Tibial nerve (tissue), 4 donors: ENCODE measurements around the gene HAPLN1. TPM values are rescaled to one million over a fixed set of nuclear protein-coding genes. Genes with fewer than 3 reads are reported as not detected.

Experiments used
- DNase-seq, 2 donors: peaks; one replicate each; pipeline ENCODE4 v3.0.0-alpha.2; 2019; ENCODE audit warnings: low spot score in 2 of 2
- H3K27ac ChIP-seq, 4 donors: fragments of 200-600 bp; sonication (generic) in 3 of 4; one replicate each; pipeline ENCODE4 v1.5.1; 2017 to 2019; ENCODE audit warnings: mild to moderate bottlenecking in 1 of 4
- H3K27me3 ChIP-seq, 2 donors: fragments of 200-600 bp; sonication (generic) in 1 of 2; one replicate each; pipeline versions ENCODE4 v1.5.1 to v1.6.0; 2017 to 2019
- H3K36me3 ChIP-seq, 3 donors: fragments of 200-600 bp; sonication (generic); one replicate each; pipeline ENCODE4 v1.5.1; 2018 to 2019
- H3K4me1 ChIP-seq, 4 donors: fragments of 200-600 bp; sonication (generic) in 3 of 4; one replicate each; pipeline ENCODE4 v1.5.1; 2017 to 2019
- H3K4me3 ChIP-seq, 4 donors: fragments of 200-600 bp; sonication (generic) in 3 of 4; one replicate each; pipeline ENCODE4 v1.5.1; 2017 to 2019; ENCODE audit warnings: mild to moderate bottlenecking in 1 of 4, moderate library complexity in 1 of 4
- H3K9me3 ChIP-seq, 4 donors: fragments of 200-600 bp; sonication (generic) in 3 of 4; one replicate each; pipeline ENCODE4 v1.5.1; 2017 to 2019
- CTCF ChIP-seq, 5 experiments: fragments of 200-600 bp in 3 of 5; fragments of 450-650 bp in 2 of 5; sonication (generic) in 3 of 5; IDR thresholded peaks; one replicate each; pipeline ENCODE4 v1.5.1; 2016 to 2019; ENCODE audit warnings: antibody characterized with exemption in 5 of 5, mild to moderate bottlenecking in 3 of 5, moderate library complexity in 2 of 5
- EP300 ChIP-seq, 2 donors: sonication (generic); formaldehyde crosslinking; IDR thresholded peaks; one replicate each; pipeline ENCODE4 v1.6.1; 2017; ENCODE audit warnings: antibody characterized with exemption in 2 of 2, mild to moderate bottlenecking in 1 of 2
- POLR2A ChIP-seq, 2 donors: fragments of 450-650 bp; IDR thresholded peaks; one replicate each; pipeline ENCODE4 v1.6.1; 2017; ENCODE audit warnings: antibody characterized with exemption in 2 of 2, mild to moderate bottlenecking in 2 of 2, moderate library complexity in 2 of 2
- WGBS, 2 donors: methylation state at CpG; one replicate each; pipeline ENCODE4 v1.1.5; 2018; 5-methylcytosine and 5-hydroxymethylcytosine counted together
- small RNA-seq: library from RNA; depleted of rRNA; stranded (forward); fragments of <200 nt; gene quantifications from one replicate; pipeline ENCODE3, GENCODE V24; 2016
- total RNA-seq, 4 donors: library from RNA; depleted of rRNA; stranded (reverse); fragments of >200 nt; gene quantifications; one replicate each; pipeline ENCODE4 v1.1.0, GENCODE V29; 2016

Gene HAPLN1
- total RNA-seq, 4 donors from 2014 or later = not detected

GRCh38 chr5:83608122-83608521 lies 112.5 kb downstream of the HAPLN1 start:
- no peak for TF ChIP-seq POLR2A (IDR thresholded peaks at IDR 0.05)
- TF ChIP-seq CTCF (IDR thresholded peaks at IDR 0.05) = peak in 3 of 5 experiments; percentile 12 to 34 (median 15)
- Histone ChIP-seq H3K27ac (no peak overlapping the region), H3K9me3 (no peaks in the 10 kb centered on the region), H3K27me3 (no peaks in the 10 kb centered on the region), H3K4me1 (no peaks in the 10 kb centered on the region), H3K36me3 (no peaks in the 10 kb centered on the region), H3K4me3 (no peak overlapping the region)
- WGBS, 2 donors = 12 to 14% methylated on average over 3 of the region's 3 CpGs
- DNase-seq = peak in 1 of 2 donors; percentile 12

GRCh38 chr5:83595217-83595616 lies 125.4 kb downstream of the HAPLN1 start:
- DNase-seq = no peak
- Histone ChIP-seq H3K27ac (no peak overlapping the region), H3K9me3 (no peaks in the 10 kb centered on the region), H3K4me3 (no peak overlapping the region), H3K27me3 (no peaks in the 10 kb centered on the region), H3K4me1 (no peaks in the 10 kb centered on the region), H3K36me3 (no peaks in the 10 kb centered on the region)
- TF ChIP-seq CTCF (IDR thresholded peaks at IDR 0.05) = no peak
- TF ChIP-seq EP300 (IDR thresholded peaks at IDR 0.05) = no peak
- TF ChIP-seq POLR2A (IDR thresholded peaks at IDR 0.05) = no peak
- 94 to 99% methylated on average over 3 of the region's 3 CpGs for WGBS, 2 donors

GRCh38 chr5:83590966-83591365 lies 129.7 kb downstream of the HAPLN1 start:
- TF ChIP-seq EP300 (IDR thresholded peaks at IDR 0.05) (no peak), POLR2A (IDR thresholded peaks at IDR 0.05) (no peak), CTCF (IDR thresholded peaks at IDR 0.05) (no peak)
- H3K4me1 ChIP-seq = no peaks in the 10 kb centered on the region
- no peak for DNase-seq
- H3K36me3 ChIP-seq = no peaks in the 10 kb centered on the region
- 38 to 45% methylated on average over 4 of the region's 4 CpGs for WGBS, 2 donors
- H3K27me3 ChIP-seq = no peaks in the 10 kb centered on the region
- no peak overlapping the region for H3K27ac ChIP-seq
- H3K9me3 ChIP-seq = no peaks in the 10 kb centered on the region
- H3K4me3 ChIP-seq = no peak overlapping the region

GRCh38 chr5:83589786-83590185 lies 130.9 kb downstream of the HAPLN1 start:
- TF ChIP-seq CTCF (IDR thresholded peaks at IDR 0.05) = no peak
- no peak for TF ChIP-seq POLR2A (IDR thresholded peaks at IDR 0.05)
- TF ChIP-seq EP300 (IDR thresholded peaks at IDR 0.05) = no peak
- WGBS, 2 donors = 58 to 73% methylated on average over 1 of the region's 1 CpG
- Histone ChIP-seq H3K27me3 (no peaks in the 10 kb centered on the region), H3K9me3 (no peaks in the 10 kb centered on the region), H3K36me3 (no peaks in the 10 kb centered on the region), H3K4me3 (no peak overlapping the region), H3K27ac (no peak overlapping the region), H3K4me1 (no peaks in the 10 kb centered on the region)
- no peak for DNase-seq

Small RNA genes lying within 50 kb of the gene (small RNA-seq; reads per million reads assigned to genes)
- not detected for gene RN7SKP295
- gene RNU6-620P = not detected

Other genes with a start within 250 kb of the HAPLN1 start
- 100 to 1,000 TPM in 1 of 4 donors, 10 to 100 TPM in 3; 45.7 to 145 (median 65.4) TPM for gene VCAN, start 249.1 kb downstream of the HAPLN1 start, total RNA-seq